HG02973 (cell line): ENCODE measurements around the gene PDE2A.
"Not testable (repeated sequence)": the region's sequence is repeated elsewhere in the genome, so short reads cannot be mapped to it uniquely, and the experiment has no call there.

Experiments
- ATAC-seq: cut with Tn5 transposase; IDR thresholded peaks from one replicate; pipeline ENCODE4 v1.9.1; 2021; ENCODE audit warnings: moderate library complexity; ENCODE audit not compliant: unreplicated experiment

Gene PDE2A

GRCh38 chr11:72561856-72562255 lies 112.4 kb downstream of the PDE2A start:
- no peak for ATAC-seq

GRCh38 chr11:72560864-72561263 lies 113.4 kb downstream of the PDE2A start:
- not testable (repeated sequence) for ATAC-seq

GRCh38 chr11:72556433-72556832 lies 117.8 kb downstream of the PDE2A start:
- no peak for ATAC-seq

GRCh38 chr11:72555014-72555522 lies 119.2 kb downstream of the PDE2A start:
- ATAC-seq: not testable (repeated sequence)

GRCh38 chr11:72553706-72554105 lies 120.5 kb downstream of the PDE2A start:
- no peak for ATAC-seq

- no peak for ATAC-seq
Observed at GRCh38 chr11:72552399-72552910, 121.8 kb downstream of the PDE2A start.

GRCh38 chr11:72551571-72551970 lies 122.7 kb downstream of the PDE2A start:
- no peak for ATAC-seq

GRCh38 chr11:72548463-72548862 lies 125.8 kb downstream of the PDE2A start:
- ATAC-seq: no peak

GRCh38 chr11:72546866-72547265 lies 127.4 kb downstream of the PDE2A start:
- ATAC-seq: no peak

GRCh38 chr11:72544589-72544988 lies 129.6 kb downstream of the PDE2A start:
- no peak for ATAC-seq

- no peak for ATAC-seq
Observed at GRCh38 chr11:72543849-72544542, 130.2 kb downstream of the PDE2A start.

GRCh38 chr11:72541257-72541974 lies 132.8 kb downstream of the PDE2A start:
- ATAC-seq: no peak

- no peak for ATAC-seq
Observed at GRCh38 chr11:72537051-72537450, 137.2 kb downstream of the PDE2A start.

- no peak for ATAC-seq
Observed at GRCh38 chr11:72535194-72535547, 139.1 kb downstream of the PDE2A start.

- ATAC-seq: no peak
Observed at GRCh38 chr11:72534371-72535193, 139.6 kb downstream of the PDE2A start.

GRCh38 chr11:72529068-72529467 lies 145.2 kb downstream of the PDE2A start:
- ATAC-seq: no peak

GRCh38 chr11:72528121-72528520 lies 146.1 kb downstream of the PDE2A start:
- no peak for ATAC-seq
